ENCODE data around the gene MRAS. TPM values are rescaled to one million over a fixed set of nuclear protein-coding genes. Genes with fewer than 3 reads are reported as not detected.

MRAS gene
- total RNA-seq, 1 donor from 2014 or later = 40.1 TPM

DNA sequence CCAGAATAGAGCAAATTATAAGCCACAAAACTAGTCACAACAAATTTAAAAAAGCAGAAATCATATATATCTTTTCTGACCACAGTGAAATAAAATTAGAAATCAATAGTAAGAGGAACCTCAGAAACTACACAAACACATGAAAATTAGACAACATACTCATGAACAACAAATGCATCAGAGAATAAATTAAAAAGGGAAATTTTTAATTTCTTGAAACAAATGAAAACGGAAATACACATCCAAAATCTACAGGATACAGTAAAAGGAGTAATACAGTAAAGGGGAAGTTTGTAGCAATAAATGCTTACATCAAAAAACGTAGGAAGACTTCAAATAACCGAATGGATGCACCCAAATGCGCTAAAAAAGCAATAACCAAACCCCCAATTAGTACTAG lies 37.9 kb upstream of the MRAS start:
- Mint-ChIP-seq H3K36me3 (peaks cover 13% of the 10 kb centered on the region), H3K4me3 (no peak overlapping the region), H3K9me3 (peaks cover 45% of the 10 kb centered on the region), H3K27ac (no peak overlapping the region), H3K4me1 (no peaks in the 10 kb centered on the region), H3K27me3 (ENCODE audit: low read depth) (peaks cover 22% of the 10 kb centered on the region)
- DNase-seq (ENCODE audit: low spot score in 2 of 2, unreplicated experiment in 2 of 2) = no peak
- no peak for TF ChIP-seq CTCF (IDR thresholded peaks at IDR 0.05; ENCODE audit: unreplicated experiment)

- H3K36me3 Mint-ChIP-seq = peaks cover 3% of the 10 kb centered on the region
- peaks cover 22% of the 10 kb centered on the region for H3K27me3 Mint-ChIP-seq (ENCODE audit: low read depth)
- peaks cover 30% of the 10 kb centered on the region for H3K9me3 Mint-ChIP-seq
- no peak for DNase-seq (ENCODE audit: low spot score in 2 of 2, unreplicated experiment in 2 of 2)
- no peak overlapping the region for H3K27ac Mint-ChIP-seq
- H3K4me3 Mint-ChIP-seq = no peak overlapping the region
- no peak for TF ChIP-seq CTCF (IDR thresholded peaks at IDR 0.05; ENCODE audit: unreplicated experiment)
- no peaks in the 10 kb centered on the region for H3K4me1 Mint-ChIP-seq
Observed at GRCh38 chr3:138314751-138315150, 33.6 kb upstream of the MRAS start.

GRCh38 chr3:138317687-138318086 lies 30.7 kb upstream of the MRAS start:
- H3K27ac Mint-ChIP-seq = no peak overlapping the region
- TF ChIP-seq CTCF (IDR thresholded peaks at IDR 0.05; ENCODE audit: unreplicated experiment) = no peak
- H3K4me3 Mint-ChIP-seq = no peak overlapping the region
- peaks cover 6% of the 10 kb centered on the region for H3K27me3 Mint-ChIP-seq (ENCODE audit: low read depth)
- H3K9me3 Mint-ChIP-seq = peaks cover 1% of the 10 kb centered on the region
- no peaks in the 10 kb centered on the region for H3K4me1 Mint-ChIP-seq
- no peak for DNase-seq (ENCODE audit: low spot score in 2 of 2, unreplicated experiment in 2 of 2)
- H3K36me3 Mint-ChIP-seq = no peaks in the 10 kb centered on the region

DNA sequence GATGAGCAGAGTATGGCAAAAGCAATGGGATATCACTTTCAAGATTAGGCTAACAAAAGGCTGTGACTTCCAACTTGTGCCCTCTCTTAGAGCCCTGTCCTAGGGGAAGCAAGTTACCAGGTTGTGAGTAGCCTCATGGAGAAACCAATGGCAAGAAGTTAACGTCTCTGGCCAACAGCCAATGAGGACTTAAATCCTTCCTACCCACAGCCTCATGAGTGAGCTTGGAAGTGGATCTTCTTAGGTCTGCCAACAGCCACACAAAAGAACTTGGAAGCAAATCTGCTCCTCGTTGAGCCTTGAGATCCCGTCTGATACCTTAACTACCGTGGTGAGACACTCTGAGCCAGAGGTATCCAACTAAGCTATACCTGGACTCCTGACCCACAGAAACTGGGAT lies 24.4 kb upstream of the MRAS start:
- Mint-ChIP-seq H3K4me1 (peaks cover 5% of the 10 kb centered on the region), H3K4me3 (no peak overlapping the region), H3K36me3 (no peaks in the 10 kb centered on the region), H3K27me3 (ENCODE audit: low read depth) (peaks cover 4% of the 10 kb centered on the region), H3K27ac (no peak overlapping the region), H3K9me3 (no peaks in the 10 kb centered on the region)
- TF ChIP-seq CTCF (IDR thresholded peaks at IDR 0.05; ENCODE audit: unreplicated experiment) = no peak
- no peak for DNase-seq (ENCODE audit: low spot score in 2 of 2, unreplicated experiment in 2 of 2)

GRCh38 chr3:138325990-138326389 lies 22.4 kb upstream of the MRAS start:
- TF ChIP-seq CTCF (IDR thresholded peaks at IDR 0.05; ENCODE audit: unreplicated experiment) = no peak
- no peak for DNase-seq (ENCODE audit: low spot score in 2 of 2, unreplicated experiment in 2 of 2)
- H3K27ac Mint-ChIP-seq = no peak overlapping the region
- no peaks in the 10 kb centered on the region for H3K9me3 Mint-ChIP-seq
- H3K4me1 Mint-ChIP-seq = peaks cover 12% of the 10 kb centered on the region
- no peaks in the 10 kb centered on the region for H3K27me3 Mint-ChIP-seq (ENCODE audit: low read depth)
- H3K36me3 Mint-ChIP-seq = no peaks in the 10 kb centered on the region
- H3K4me3 Mint-ChIP-seq = no peak overlapping the region

All from mesothelial cell of epicardium (in vitro differentiated cells).